Stimulated activated CD8-positive, alpha-beta memory T cell treated with anti-CD3 and anti-CD28 coated beads, Interleukin-15, amount 100 ng/mL, for 24 hours (primary cell): ENCODE measurements around the gene LRCH1.

Experiments
- DNase-seq: peaks from one replicate; pipeline ENCODE4 v3.0.0-alpha.2; 2020; ENCODE audit warnings: low read depth

LRCH1 gene

DNA sequence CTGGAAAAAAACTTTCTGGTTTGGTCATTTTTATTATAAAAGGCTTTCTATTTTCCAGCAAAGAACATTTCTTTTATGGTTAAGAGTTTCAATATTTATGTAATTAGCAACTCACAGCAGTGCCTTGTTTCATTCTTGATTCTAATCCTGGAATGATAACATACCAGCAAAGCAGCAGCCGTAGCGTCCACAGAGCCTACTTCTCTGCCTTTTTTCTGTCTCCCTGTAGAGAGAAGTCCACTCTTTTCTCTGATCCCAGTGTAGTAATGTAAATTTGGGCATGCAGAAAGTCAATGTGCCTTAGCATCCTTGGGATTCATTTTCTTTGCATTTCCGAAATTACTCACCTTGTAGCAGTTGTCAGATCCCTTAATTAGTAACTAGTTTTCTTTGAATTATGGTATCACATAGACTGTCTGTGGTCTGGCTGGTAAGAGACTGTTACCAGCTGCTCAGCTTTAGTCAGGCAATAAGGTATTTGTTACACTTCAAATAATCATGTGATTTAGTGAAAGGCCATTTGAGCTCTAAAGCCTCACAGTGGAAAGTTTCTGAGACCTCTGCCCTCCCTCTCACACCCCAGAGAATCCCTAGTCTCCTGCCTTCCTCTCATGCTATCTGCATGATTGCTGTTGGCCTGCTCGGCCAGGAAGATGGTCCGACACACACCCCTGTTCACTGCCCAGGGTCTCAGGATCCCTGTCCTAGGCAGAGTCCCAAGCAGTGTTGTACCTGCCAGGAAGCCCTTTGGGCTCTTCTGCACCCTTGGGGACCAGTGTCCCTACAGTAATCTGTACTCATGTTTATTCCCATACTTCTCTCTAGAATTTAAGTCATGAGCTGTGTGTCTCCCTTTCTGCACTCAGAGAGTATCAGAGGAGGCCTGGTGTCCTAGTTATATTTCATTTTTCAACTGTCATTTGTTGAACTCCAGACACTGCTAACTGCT is 86.3 kb downstream of the LRCH1 start:
- DNase-seq, result no peak

DNA sequence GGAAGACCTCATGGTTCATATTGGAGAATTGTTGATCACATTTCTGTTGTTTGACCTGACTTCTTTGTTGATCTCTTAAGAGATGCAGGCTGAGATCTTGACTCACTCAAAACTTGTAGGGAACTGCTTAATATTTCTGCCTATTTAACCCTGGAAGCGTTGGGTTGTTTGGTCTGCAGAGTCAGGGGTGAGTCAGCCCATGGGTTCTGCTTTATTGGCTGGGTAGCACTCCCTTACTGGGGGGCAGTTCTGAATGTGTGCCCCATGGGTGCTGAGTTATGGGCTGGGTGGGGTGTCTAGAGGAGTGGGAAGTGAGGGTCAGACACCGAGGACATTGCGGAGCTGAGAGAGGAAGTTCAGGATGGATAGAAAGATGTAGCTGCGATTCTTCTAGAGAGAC is 87.9 kb downstream of the LRCH1 start:
- DNase-seq, result no peak

DNA sequence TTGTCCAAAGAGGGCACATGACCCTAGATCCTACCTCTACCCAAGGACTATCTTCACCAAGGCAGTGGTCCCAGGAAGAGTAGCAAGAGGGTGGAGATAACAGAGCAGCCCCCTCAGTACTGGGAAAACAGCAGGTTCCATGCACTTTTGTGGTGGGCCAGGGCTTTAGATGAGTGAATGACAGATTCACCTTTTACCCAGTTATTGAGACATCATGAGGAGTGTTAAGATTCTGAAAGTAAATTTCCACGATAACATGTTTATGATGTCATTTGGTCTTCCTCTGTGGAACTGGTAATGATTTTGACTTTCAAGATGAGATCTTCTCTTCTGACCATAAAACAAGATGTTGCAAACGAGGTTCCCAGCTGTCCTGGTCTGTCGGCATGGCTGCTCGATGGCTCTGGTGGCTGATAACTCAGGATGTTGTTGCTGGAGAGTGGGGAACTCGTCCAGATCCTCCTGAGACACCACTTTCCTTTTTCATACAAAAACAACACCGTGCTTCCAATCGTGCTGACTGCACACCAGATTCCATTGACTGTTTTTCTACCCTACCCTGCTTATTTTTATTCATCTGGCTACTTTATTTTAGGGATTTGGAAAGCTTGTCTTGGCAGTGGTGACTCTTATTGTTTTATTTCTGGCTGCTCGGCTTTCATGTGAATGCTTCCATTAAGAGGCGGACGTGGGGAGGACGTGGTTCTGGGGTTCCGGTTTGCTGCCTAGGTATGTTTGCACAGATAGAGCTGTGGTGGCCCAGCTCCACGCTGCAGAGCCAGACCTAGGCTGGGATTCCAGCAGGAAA is 88.5 kb downstream of the LRCH1 start:
- DNase-seq, result no peak

DNA sequence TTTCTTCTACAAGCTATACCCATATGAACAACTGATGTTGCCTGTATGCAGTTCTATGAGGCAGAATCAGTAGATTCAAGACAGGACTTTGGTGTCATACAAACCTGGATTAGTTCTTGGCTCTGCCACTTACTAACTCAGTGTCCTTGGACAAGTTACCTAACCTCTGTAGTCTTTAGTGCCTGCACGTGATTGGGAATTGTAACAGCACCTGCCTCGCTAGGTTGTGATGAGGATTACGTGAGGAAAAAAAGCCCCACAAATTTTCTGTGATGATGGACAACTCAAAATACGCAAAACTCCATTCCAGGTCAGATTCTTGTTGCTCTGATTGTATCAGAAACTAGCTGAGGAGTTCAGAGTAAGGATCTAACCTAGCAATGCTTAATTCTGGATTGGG is 89.3 kb downstream of the LRCH1 start:
- DNase-seq, result no peak

DNA sequence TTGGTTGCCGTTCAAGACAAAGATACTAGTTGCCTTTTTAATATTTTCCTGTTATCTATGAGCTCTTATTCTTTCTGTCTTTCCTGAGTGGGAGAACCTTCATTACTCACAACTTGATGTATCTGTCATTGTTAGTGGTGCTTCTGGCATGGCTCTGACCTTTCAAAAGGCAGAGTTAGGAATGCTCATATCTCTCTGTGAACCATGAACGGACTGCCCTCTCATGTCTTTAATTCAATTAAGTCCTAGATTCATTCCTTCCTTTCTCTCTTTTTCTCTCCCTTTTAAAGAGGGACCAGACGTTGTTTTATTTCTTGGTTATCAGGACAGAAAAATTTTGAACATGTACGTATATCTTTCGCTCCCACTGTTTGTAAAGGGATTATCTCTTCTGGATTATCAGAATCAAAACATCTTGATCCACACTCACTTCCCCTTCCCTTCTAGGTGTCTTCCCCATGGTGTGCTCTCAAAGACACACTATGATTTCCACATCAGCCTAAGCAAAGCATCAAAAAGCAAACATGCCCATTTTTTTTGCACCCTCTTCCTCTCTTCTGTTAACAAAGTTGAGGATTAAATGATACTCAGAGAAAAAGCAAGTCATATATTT is 90.3 kb downstream of the LRCH1 start:
- DNase-seq, result no peak

DNA sequence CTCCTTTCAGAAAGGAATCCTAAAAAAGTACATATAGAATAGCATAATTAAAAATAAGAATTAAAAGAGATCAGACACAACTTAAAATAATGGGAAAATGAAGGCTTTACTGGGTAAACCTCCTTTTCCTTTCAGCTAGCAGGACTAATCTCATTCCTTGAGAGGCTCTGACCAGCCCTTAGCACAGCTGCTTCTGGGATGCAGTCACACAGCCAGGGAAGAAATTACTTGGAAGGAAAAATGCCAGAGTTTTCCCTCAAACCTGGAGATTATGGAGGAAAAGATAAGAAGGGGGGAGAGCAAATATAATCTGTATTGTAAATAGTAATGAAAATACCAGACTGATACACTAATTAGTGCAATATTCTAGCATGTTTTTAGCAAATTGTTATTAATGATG is 91.8 kb downstream of the LRCH1 start:
- DNase-seq, result no peak

DNA sequence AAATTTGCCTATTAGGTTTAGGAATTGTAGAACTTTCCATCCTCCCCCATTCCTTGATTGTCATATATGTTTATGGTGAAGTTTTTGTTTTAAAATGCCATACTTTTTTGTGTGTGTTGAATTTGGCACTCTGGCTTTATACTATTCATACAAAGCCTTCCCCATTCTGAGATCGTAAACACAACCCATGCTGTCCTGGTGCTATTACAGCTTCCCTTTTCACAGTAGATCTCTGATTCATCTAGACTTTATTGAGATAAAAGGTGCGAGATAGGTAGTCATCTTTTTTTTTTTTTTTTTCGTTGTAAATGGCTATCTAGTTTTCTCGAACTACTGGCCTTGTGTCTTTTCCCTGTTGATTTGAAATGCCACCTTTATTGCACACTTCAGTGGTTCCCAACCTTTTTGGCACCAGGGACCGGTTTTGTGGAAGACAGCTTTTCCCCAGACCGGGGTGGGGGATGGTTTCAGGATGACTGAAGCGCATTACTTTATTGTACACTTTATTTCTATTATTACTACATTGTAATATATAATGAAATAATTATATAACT is 94.6 kb downstream of the LRCH1 start:
- no peak for DNase-seq

DNA sequence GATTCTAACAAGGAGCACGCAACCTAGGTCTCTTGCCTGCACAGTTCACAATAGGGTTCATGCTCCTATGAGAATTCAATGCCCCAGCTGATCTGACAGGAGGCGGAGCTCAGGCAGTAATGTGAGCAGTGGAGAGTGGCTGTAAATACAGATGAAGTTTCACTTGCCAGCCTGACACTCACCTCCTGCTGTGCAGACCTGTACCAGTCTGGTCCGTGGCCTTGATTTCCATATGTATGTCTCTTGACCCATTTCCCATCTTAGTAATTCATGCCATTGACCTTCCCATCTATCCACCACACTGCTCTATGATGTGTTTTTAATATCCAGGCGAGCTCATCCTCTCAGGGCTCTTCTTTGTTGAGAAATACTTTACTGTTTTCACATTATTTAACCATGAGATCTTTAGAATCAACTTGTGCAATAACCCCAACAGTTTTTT is 95.2 kb downstream of the LRCH1 start:
- DNase-seq, result no peak

DNA sequence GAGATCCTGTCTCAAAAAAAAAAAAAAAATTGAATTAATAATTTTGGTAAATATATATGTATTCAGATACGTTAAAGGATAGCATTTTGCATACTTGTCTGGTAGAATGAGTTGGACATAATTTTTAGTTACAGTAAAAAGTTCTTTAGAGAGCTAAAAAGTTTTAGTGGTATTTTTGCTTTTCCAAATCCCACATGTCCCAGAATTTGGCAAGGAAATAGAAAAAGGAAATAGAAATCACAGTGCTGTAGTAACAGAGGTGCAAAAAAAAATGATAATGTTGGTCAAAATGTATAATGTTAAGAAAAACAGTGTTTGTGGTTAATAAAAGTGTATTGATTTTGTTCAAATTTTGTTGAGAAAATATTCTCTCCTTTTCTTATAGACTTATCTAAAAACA is 96.8 kb downstream of the LRCH1 start:
- DNase-seq, result no peak

DNA sequence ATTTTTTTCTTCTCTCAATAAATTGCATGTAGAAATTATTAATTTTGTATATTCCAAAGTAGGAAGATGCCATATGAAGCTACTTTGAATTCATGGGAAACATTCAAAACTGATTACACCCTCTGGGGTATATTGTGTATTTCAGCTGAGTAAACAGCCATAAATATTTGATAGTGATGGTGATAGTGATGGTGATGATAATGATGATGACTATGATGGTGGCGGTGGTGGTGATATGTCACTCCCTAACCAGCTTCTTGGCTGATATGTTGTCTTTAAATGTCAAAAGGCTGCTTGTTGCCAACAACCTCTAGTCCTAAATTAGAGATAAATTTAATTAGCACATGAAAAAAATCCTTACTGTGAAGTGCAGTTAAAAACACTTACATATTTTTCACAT is 102.0 kb downstream of the LRCH1 start:
- DNase-seq, result no peak

DNA sequence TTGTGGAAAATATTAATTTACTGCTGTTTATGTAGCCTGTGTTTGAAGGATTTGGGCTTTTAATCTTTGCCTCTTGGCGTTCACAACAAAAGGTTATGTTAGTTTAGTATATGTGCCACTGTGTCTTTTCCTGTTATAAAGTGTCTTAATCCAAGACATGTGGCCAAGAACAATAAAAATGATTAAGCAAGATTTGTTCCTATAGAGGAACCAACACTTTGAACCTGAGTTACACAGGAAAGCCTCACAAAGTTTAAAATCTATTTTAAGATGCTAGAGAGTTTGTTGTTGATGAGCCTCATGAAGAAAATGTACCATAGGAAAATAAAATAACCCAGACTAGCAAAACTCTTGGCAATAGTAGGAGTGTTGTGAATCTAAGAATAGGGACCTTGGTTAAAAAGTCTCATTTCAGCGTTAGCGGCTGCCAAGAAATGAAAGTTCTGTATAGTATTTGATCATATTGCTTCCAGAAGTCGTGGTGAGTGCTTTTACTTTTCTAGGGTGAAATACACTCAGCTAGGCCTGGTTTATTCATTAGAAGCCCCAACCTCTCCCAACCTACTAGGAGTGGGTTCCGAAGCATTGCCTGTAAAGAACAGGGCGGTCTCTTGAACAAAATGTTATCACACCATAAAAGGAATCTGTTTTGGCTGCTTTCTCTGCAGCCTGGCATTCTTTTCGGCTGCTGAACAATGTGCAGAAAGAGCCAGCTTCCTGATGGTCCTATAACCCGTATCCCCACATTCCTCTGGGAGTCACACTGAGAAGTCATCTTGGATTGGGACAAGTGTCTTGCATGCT is 102.6 kb downstream of the LRCH1 start:
- DNase-seq, result no peak

DNA sequence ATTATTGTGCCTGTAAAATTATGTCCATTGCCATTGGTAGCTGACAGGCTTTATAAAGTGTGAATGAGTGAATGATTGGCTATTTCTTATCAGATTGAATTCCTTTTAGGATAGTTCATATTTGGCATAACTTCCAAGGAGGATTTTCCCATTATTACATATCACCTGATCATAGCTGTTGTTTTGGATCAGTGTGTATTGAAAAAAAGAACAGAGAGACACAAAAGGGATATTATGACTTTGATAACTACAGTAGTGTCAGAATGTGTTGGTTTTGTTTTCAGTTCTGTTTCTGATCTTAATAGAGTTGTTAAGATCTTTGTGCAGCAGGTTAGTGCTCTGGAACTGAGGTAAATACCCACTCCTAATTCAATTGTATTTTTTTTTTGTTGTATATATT is 103.8 kb downstream of the LRCH1 start:
- no peak for DNase-seq

DNA sequence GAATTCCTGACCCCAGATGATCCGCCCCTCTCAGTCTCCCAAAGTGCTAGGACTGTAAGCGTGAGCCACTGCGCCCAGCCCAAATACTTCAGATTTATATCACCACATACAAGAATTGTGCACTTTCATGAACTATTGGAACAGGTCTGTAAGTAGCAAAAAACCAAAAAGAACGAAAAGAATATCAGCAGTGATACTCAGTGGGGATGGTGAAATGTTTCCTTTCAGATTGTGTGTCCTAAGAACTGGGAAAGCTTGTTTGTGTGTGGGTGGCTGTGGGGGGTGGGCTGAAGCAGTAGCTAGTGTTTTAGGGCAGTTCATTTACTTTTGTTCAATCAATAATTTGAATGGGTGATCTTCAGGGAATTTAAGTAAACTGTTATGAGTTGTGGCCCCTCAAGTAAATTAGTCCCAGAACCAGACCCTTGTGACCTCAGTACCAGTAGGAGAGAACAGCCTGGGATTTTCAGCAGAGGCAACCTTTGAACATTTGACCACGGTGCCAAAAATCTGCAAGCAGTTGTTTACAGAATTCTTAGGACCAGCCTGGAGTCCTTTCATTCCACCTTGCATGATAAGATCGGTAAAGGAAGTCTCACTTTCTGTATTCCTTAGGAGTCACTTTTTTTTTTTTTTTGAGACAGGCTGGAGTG is 106.6 kb downstream of the LRCH1 start:
- DNase-seq, result no peak

DNA sequence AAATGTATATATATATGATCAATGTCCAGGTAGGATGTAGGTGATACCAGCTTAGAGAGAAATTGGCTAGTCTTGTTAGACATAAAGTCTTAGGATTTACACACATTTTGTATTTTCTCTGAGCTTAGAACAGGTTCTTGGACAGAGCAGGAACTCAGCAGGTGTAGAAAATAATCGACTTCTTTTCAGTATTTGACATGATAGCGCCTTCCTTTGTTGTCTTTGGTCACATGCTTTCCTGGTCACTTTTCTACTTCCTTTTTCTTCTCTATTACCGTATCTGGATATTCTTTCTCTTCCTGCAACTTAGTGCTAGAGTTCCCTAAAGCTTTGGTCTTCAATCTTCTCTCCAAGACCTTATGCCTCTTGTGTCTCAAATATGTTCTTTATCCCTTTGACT is 107.4 kb downstream of the LRCH1 start:
- no peak for DNase-seq

DNA sequence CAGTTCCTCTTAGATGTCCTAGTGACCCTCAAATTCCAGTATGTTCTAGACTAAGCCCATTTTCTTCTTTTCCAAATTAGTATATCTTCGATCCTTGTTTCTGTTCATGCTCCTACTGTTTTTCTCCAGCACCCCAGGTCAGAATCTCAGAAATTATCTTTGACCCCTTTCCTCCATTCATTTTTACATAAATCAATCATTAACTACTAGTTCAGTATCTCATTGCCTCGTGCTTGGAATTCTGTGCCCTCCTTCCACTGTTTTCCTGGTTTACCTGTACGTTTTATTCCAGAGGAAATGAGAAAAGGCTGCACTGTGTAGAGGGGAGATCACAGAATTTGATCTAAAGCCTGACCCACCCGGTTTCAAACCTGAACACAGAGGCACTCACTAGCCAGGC is 107.9 kb downstream of the LRCH1 start:
- no peak for DNase-seq

DNA sequence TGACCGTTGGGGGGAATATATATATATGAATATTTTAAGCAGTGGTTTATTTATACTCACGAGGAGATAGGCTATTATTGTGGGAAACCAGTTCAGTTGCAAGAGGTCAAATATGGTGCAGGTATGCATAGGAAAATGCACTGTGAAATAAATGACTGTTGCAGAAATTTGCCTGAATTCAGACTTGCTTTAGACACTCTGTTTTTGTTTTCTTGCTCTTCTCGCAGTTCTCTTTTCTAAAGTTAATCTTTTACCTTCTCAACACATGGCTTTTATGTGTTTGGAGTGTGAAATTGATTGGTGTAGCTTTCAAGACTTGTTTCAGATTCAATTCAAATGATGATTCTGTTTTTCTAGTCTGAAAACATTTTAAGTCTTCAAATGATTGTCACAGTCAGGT is 109.7 kb downstream of the LRCH1 start:
- no peak for DNase-seq

DNA sequence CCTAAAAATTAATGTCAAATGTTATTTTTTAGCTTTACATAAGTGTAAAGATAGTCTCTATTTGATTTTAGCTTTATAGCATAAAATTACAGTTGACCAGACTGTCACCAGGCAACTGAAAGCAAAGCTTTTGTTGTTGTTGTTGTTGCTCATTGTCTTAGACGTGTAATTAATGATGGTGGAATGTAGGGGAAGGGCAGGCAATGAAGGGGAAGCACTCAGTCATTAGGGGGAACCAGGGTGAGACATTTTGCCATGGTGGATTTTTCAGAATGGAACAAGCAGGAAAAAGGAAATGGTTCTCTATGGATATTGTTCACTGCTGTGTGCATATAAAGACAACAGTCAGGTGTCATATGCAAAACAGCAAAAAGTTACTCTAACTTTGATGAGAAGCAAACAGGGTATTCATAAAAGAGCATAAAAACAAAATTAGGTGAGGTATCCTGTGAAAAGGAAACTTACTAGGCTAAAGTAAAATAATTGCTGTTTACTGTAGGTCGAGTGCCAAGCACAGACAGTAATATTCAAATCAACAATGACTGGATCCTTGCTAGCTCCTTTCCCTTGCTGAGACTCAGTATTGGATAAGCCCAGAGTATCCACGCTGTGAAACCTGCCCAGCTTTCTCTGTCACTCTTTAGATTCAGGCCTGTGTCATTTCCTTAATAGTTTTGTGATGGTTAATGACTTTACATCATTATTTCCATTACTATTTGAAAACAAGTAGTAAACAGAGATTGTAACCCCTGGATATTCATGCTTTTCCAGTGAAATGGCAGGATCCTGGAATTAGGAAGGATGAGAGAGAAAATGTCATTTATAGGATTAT is 110.5 kb downstream of the LRCH1 start:
- no peak for DNase-seq

DNA sequence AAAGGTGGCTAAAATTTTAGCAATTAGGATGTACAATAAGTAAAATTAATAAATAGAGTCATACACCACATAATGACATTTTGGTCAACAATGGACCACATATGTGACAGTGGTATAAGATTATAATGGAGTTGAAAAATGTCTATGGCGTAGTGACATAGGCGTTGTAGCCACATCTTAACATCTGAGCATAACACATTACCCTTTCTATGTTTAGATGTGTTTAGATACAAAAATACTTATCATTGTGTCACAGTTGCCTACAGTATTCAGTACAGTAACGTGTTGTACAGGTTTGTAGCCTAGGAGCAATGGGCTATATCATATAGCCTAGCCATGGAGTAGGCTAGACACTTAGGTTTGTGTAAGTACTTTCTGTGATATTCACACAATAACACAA is 111.2 kb downstream of the LRCH1 start:
- no peak for DNase-seq

DNA sequence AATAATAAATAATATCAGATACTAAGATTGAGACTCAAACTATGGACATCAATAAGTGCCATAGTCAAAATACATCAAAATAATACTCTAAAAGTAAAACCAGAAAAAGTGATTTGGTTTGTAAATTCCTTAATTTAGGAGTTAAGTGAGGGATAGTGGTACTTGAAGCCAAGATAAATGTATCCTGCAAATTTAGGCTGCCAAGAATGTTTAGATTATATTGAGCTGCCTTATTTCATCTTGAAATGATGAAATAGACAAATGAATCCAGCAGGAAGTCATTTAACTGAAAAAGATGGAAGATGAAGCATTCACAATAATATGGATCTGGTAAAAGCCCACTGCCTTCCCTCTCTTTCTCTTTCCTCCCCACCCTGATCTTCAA is 112.3 kb downstream of the LRCH1 start:
- DNase-seq, result no peak
